Activated T-cell treated with anti-CD3 and anti-CD28 coated beads for 48 hours (primary cell): Measurements from ENCODE around the gene HAUS5.

Experiments
- DNase-seq: peaks from one replicate; pipeline ENCODE4 v3.0.0-alpha.2; 2020; ENCODE audit warnings: low read depth

The HAUS5 gene

DNA sequence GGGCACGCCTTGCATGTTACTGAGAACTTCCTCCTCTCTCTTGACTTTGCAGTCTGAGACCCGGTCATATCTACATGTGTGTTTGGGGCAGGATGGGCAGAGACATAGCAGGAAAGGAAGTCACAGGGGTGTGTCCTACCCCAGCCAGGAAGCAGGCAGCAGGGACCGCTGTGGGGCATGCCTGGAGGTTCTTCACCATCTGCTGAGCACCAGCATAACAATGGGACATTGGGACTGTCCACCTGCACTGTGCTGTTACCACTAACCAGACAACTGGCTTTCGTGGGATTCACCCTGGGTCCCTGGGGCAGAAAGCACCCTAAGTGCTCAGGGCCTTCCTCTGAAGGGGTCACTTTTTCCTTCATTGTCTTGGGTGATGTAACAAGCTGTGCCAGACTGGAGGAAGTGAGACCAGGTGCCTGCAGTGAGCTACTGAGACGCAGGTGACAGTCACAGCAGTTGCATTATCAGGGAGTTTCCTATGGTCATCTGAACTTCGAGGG, 2.6 kb upstream of the HAUS5 start:
- no peak for DNase-seq

DNA sequence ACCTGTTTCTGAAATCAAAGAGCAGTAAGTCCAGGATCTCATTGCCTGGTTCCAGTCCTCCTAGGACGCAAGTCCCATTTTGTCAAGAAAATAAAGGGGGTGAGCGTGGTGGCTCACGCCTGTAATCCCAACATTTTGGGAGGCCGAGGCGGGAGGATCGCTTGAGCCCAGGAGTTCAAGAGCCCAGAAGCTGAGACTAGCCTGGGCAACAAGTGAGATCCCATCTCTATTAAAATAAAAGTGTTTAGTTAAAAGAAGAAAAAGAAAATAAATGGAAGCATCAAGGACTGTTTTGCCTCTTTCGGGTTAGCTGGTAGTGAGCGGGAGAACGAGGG, 344 bp upstream of the HAUS5 start:
- no peak for DNase-seq

GRCh38 chr19:35613574-35613973, 1.0 kb downstream of the HAUS5 start:
- DNase-seq, result no peak

DNA sequence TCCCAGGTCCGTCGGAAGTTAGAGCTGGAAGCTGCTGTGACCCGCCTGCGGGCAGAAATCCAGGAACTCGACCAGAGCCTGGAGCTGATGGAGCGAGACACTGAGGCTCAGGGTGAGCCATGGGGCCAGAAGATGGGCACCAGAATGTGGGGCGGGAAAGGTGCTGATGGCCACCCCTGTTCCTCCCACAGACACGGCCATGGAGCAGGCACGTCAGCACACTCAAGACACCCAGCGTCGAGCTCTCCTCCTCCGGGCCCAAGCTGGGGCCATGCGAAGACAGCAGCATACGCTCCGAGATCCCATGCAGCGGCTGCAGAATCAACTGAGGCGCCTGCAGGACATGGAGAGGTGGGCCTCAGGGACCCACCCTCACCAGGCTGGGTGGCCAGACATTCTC, 2.5 kb downstream of the HAUS5 start:
- no peak for DNase-seq

- DNase-seq, result no peak
These were observed 6.3 kb downstream of the HAUS5 start for GRCh38 chr19:35618857-35619256.

DNA sequence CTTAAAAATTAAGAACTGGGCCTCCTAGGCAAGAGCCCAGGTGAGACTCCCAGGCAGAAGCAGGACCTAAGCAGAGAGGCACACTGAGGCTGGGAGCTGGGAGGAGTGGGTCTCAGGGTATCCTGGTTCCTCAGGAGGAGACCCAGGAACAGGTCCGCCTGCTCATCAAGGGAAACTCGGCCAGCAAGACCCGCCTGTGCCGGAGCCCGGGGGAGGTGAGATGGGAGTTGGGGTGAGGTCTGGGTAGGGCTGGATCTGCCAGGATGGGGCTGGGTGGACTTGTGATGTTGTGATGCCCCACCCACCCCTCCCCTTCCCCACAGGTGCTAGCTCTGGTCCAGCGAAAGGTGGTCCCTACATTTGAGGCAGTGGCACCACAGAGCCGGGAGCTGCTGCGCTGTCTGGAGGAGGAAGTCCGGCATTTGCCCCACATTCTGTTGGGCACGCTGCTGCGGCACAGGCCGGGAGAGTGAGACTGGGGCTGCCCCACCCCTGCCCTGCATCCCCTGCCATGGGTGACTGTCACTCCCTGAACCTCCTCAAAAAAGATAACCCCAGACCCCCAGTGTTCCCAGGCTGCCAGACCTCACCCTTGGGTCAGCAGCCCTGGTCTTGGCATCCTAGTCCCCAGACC, 6.9 kb downstream of the HAUS5 start:
- no peak for DNase-seq

- no peak for DNase-seq
These were observed 7.5 kb downstream of the HAUS5 start for GRCh38 chr19:35620001-35620400.

GRCh38 chr19:35621708-35622107, 9.2 kb downstream of the HAUS5 start:
- no peak for DNase-seq

DNA sequence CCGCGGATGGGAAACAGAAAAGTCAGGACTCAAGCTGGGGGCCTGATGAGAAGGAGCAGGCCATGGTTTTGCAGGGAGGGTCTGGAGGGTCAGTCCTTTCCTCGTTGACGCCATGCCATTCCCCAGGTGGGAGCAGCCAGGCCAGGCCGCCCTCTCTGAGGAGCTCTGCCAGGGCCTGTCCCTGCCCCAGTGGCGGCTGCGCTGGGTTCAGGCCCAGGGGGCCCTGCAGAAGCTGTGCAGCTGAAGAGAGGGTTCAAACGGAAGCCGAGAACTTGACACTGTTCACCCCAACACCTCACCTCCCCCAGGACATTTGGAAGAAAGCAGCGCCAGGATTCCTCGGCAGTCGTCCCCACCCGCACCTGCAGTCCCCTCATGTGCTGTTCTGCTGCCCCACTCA, 10.2 kb downstream of the HAUS5 start:
- DNase-seq, result no peak

- DNase-seq, result no peak
These were observed 10.9 kb downstream of the HAUS5 start for GRCh38 chr19:35623327-35624010.

- no peak for DNase-seq
These were observed 15.7 kb downstream of the HAUS5 start for GRCh38 chr19:35628264-35628564.

DNA sequence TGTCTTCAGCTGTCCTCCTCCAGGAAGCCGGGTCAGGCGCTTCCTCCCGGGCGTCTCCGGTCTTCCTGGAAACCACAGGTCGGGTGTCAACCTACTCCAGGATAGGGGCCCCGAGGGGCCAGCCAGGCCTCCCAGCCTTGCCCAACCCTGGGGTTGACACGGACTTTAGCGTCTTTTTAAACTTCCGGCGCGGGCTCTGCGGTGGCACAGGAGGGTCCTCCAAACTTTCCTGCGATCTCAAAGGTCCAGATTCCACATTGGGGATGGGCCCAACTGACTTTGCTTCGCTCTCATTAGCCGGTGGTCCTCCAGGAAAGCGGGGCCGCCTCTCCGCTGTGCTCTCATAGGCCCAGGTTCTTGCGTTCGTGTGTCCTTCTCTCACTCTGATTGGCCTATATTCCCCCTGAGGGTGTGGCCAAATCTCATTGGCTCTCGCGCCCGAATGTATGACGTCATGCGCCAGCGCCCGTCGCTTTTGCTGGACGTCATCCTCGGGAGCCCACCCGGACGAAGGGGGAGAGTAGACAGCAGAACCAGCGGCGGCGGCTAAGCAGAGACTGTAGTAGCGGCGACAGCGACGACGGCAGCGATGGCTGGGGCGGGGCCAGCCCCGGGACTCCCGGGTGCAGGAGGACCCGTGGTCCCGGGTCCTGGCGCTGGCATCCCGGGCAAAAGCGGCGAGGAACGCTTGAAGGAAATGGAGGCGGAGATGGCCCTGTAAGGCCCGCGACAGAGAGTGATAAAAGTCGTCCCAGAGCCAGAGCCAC, 16.2 kb downstream of the HAUS5 start, which contains the start of gene RBM42:
TSS of gene RBM42 (plus strand) at position 472 of the 767 bp plus-strand sequence. CDS start at position 590, 118 bp downstream.
- DNase-seq, result peak; percentile 93

DNA sequence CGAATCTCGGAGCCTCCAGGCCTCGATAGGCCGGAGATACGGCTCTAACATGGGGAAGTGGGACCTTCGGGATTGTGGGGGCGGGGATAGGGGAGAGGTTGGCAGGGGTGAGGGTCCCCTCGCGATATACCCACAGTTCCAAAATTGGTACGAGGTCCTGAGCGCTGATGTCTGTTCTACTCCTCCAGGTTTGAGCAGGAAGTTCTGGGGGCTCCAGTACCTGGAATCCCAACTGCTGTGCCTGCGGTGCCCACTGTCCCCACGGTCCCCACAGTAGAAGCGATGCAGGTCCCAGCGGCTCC, 16.7 kb downstream of the HAUS5 start:
- DNase-seq, result no peak

GRCh38 chr19:35633727-35634440, 21.3 kb downstream of the HAUS5 start:
- DNase-seq, result no peak

DNA sequence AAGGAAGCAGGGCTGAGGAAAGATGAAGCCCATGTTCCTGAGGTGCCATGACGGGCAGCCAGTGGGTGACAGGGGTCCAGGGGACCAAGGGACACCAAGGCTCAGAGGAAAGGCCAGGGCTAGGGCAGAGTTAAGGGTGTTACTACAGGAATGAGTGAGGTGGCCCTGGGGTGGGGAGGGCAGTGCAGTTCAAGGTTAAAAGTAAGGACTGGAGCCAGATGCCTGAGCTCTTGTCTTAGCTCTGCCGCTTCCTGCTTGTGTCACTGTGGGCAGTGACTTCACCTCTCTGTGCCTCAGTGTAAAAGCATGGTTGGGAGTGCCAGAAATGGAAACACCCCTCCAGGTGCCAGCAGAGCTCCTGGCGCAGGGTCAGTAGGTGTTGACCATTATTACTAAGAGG, 24.1 kb downstream of the HAUS5 start:
- DNase-seq, result no peak

DNA sequence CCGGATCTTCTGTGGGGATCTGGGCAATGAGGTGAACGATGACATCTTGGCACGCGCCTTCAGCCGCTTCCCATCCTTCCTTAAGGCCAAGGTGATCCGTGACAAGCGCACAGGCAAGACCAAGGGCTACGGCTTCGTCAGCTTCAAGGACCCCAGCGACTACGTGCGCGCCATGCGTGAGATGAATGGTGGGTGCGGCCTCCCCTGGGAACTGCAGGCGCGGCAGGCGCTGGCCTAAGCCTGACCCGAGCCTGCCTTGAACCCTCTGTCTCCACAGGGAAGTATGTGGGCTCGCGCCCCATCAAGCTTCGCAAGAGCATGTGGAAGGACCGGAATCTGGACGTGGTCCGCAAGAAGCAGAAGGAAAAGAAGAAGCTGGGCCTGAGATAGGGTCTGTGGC, 24.6 kb downstream of the HAUS5 start:
- no peak for DNase-seq

GRCh38 chr19:35639321-35639639, 26.7 kb downstream of the HAUS5 start:
- no peak for DNase-seq

DNA sequence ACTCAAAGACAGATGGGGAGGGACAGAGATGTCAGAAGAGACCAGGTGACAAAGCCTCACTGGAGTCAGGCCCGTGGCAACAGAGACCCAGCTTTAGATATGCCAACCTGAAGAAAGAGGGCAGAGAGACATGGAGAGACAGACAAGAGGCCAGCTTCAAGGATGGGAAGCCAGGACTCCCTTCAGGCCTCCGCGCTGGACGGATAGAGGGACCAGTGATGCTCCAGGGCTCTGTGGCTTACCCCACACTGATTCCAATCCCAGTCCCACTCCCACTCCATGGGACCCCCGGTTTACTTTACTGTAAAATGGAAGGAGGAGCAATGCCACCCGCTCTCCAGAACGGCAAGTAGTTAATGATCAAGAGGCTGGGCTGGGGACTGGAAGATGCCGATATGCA, 27.3 kb downstream of the HAUS5 start:
- DNase-seq, result no peak

- DNase-seq, result no peak
These were observed 29.1 kb downstream of the HAUS5 start, which contains the start of gene ETV2 for GRCh38 chr19:35641515-35642151. ETV2 (plus strand) TSS chr19:35641745; CDS start chr19:35642461, 716 bp downstream.

DNA sequence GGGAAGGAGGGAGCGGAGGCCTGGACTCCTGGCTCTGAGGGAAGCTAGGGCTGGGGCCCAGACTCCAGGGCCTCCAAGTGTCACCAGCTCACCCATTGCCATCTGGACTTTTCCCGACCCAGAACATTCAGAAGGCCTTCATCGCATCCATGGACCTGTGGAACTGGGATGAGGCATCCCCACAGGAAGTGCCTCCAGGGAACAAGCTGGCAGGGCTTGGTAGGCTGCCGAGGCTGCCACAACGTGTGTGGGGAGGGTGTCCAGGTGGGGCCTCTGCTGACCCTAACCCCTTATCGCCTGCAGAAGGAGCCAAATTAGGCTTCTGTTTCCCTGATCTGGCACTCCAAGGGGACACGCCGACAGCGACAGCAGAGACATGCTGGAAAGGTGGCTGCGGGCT, 29.8 kb downstream of the HAUS5 start:
- DNase-seq, result no peak

DNA sequence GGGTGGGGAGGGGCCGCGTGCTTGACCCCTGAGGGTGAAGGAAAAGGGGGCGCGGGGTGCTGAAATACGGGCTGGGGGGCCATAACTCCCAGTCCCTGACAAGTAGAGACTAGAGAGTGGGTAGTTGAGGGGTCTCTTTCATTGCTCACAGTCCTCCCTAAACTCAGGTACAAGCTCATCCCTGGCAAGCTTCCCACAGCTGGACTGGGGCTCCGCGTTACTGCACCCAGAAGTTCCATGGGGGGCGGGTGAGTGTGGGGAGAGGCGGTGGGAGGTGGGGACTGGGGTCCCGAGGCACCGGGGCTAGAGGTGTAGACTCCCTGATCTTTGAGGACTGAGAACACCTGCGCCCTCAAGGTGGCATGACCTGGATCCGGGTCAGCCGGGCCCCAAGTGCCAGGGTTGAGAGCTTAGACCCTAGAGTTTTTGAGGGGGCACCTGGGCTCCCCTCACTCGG, 30.3 kb downstream of the HAUS5 start:
- no peak for DNase-seq
